Astrocyte (in vitro differentiated cells and primary cell): ENCODE measurements around the gene TTBK1. TPM values are rescaled to one million over a fixed set of nuclear protein-coding genes. Genes with fewer than 3 reads are reported as not detected.
A peak's percentile ranks its signal among the peaks of the same experiment; 100 is the strongest.
"Not testable (repeated sequence)": the region's sequence is repeated elsewhere in the genome, so short reads cannot be mapped to it uniquely, and the experiment has no call there.

Experiments
- DNase-seq: peaks from one replicate; pipeline ENCODE4 v3.0.0-alpha.2; 2010; ENCODE audit warnings: low read depth
- FAIRE-seq: peaks from 2 replicates; lab custom pipeline; 2011; peaks lifted over from hg19 to GRCh38; lab: Jason Lieb, UNC
- H2AFZ ChIP-seq: 2 replicates; pipeline ENCODE4 v1.6.0; 2012; ENCODE audit warnings: low read depth, low read length, inconsistent platforms
- H3K27ac ChIP-seq: 2 replicates; pipeline ENCODE4 v1.5.1; 2011; ENCODE audit warnings: low read depth, low read length, inconsistent platforms
- H3K27me3 ChIP-seq: 2 replicates; pipeline ENCODE4 v1.6.0; 2011; ENCODE audit warnings: low read length, inconsistent platforms; ENCODE audit not compliant: insufficient read depth
- H3K36me3 ChIP-seq: 2 replicates; pipeline ENCODE4 v1.5.1; 2011; ENCODE audit warnings: low read length, inconsistent platforms; ENCODE audit not compliant: insufficient read depth
- H3K4me1 ChIP-seq: 2 replicates; pipeline ENCODE4 v1.5.1; 2011; ENCODE audit warnings: low read length, inconsistent platforms; ENCODE audit not compliant: insufficient read depth
- H3K4me2 ChIP-seq: 2 replicates; pipeline ENCODE4 v1.6.0; 2012; ENCODE audit warnings: low read length, inconsistent platforms
- H3K4me3 ChIP-seq: 2 replicates; pipeline ENCODE4 v1.5.1; 2011; ENCODE audit warnings: low read depth, mild to moderate bottlenecking, low read length, inconsistent platforms; ENCODE audit not compliant: insufficient read depth
- H3K79me2 ChIP-seq: 2 replicates; pipeline ENCODE4 v1.6.0; 2012; ENCODE audit warnings: mild to moderate bottlenecking, low read length, inconsistent platforms; ENCODE audit not compliant: insufficient read depth
- H3K9ac ChIP-seq: 2 replicates; pipeline ENCODE4 v1.6.0; 2012; ENCODE audit warnings: mild to moderate bottlenecking, low read length, inconsistent platforms
- H3K9me3 ChIP-seq: 2 replicates; pipeline ENCODE4 v1.5.1; 2012; ENCODE audit warnings: low read depth, mild to moderate bottlenecking, low read length, inconsistent platforms; ENCODE audit not compliant: insufficient read depth
- H4K20me1 ChIP-seq: 2 replicates; pipeline ENCODE4 v1.6.0; 2012; ENCODE audit warnings: low read length, inconsistent platforms; ENCODE audit not compliant: insufficient read depth
- H3K27ac Mint-ChIP-seq: one replicate; pipeline ENCODE4 v1.8.0; 2021; ENCODE audit warnings: mild to moderate bottlenecking, mixed read lengths; ENCODE audit not compliant: unreplicated experiment
- H3K27me3 Mint-ChIP-seq: one replicate; pipeline ENCODE4 v1.8.0; 2021; ENCODE audit warnings: low read depth, mixed read lengths; ENCODE audit not compliant: unreplicated experiment
- H3K36me3 Mint-ChIP-seq: one replicate; pipeline ENCODE4 v1.8.0; 2021; ENCODE audit warnings: low read depth, mixed read lengths; ENCODE audit not compliant: unreplicated experiment
- H3K4me1 Mint-ChIP-seq: one replicate; pipeline ENCODE4 v1.8.0; 2021; ENCODE audit warnings: low read depth, mixed read lengths; ENCODE audit not compliant: unreplicated experiment
- H3K4me3 Mint-ChIP-seq: one replicate; pipeline ENCODE4 v1.8.0; 2021; ENCODE audit warnings: mild to moderate bottlenecking, moderate library complexity, mixed read lengths; ENCODE audit not compliant: unreplicated experiment
- H3K9me3 Mint-ChIP-seq: one replicate; pipeline ENCODE4 v1.8.0; 2021; ENCODE audit warnings: mild to moderate bottlenecking, mixed read lengths; ENCODE audit not compliant: unreplicated experiment
- CTCF ChIP-seq: IDR thresholded peaks from 2 replicates; pipeline ENCODE4 v1.5.1; 2011; ENCODE audit warnings: low read depth, mild to moderate bottlenecking, inconsistent platforms, low read length, moderate library complexity; ENCODE audit not compliant: insufficient read depth
- EZH2 ChIP-seq: IDR thresholded peaks from 2 replicates; pipeline ENCODE4 v1.6.1; 2012; ENCODE audit warnings: mild to moderate bottlenecking, low read length, inconsistent platforms; ENCODE audit not compliant: insufficient read depth
- total RNA-seq: library from RNA; stranded (reverse); gene quantifications from 2 replicates; pipeline ENCODE4 v1.2.1, GENCODE V29; 2021

TTBK1 gene
- total RNA-seq, 1 donor from 2014 or later: 0.14 TPM

GRCh38 chr6:43302126-43302525, 58.8 kb downstream of the TTBK1 start:
- Histone ChIP-seq H3K27me3 (peaks cover 9% of the 10 kb centered on the region), H3K9me3 (no peaks in the 10 kb centered on the region)

GRCh38 chr6:43303006-43303405, 59.7 kb downstream of the TTBK1 start:
- H3K4me3 Mint-ChIP-seq, FAIRE-seq: not testable (repeated sequence)

More at GRCh38 chr6:43302126-43302525, 58.8 kb downstream of the TTBK1 start:
- no peak overlapping the region for H3K27ac ChIP-seq
- no peak overlapping the region for H3K4me3 ChIP-seq
- Mint-ChIP-seq H3K27ac (no peak overlapping the region), H3K4me1 (no peaks in the 10 kb centered on the region), H3K9me3 (no peaks in the 10 kb centered on the region), H3K27me3 (peaks cover 63% of the 10 kb centered on the region), H3K4me3 (no peak overlapping the region), H3K36me3 (peaks cover 3% of the 10 kb centered on the region)
- FAIRE-seq (no peak), DNase-seq (no peak)
- H3K36me3 ChIP-seq: no peaks in the 10 kb centered on the region
- no peaks in the 10 kb centered on the region for H3K4me1 ChIP-seq
- no peaks in the 10 kb centered on the region for H4K20me1 ChIP-seq
- TF ChIP-seq EZH2 (no peak), CTCF (no peak)
- no peak overlapping the region for H2AFZ ChIP-seq
- H3K9ac ChIP-seq: no peak overlapping the region
- no peak overlapping the region for H3K4me2 ChIP-seq
- no peaks in the 10 kb centered on the region for H3K79me2 ChIP-seq

GRCh38 chr6:43303751-43304331, 60.6 kb downstream of the TTBK1 start:
- no peaks in the 10 kb centered on the region for H3K9me3 Mint-ChIP-seq
- Histone ChIP-seq H3K36me3 (no peaks in the 10 kb centered on the region), H3K27ac (no peak overlapping the region), H3K4me1 (no peaks in the 10 kb centered on the region), H3K4me3 (no peak overlapping the region), H3K27me3 (peaks cover 10% of the 10 kb centered on the region), H3K9me3 (no peaks in the 10 kb centered on the region), H3K79me2 (no peaks in the 10 kb centered on the region), H3K9ac (no peak overlapping the region), H3K4me2 (no peak overlapping the region), H4K20me1 (no peaks in the 10 kb centered on the region), H2AFZ (no peak overlapping the region)
- H3K4me3 Mint-ChIP-seq: no peak overlapping the region
- peaks cover 3% of the 10 kb centered on the region for H3K36me3 Mint-ChIP-seq
- H3K27me3 Mint-ChIP-seq: peaks cover 66% of the 10 kb centered on the region
- H3K27ac Mint-ChIP-seq: no peak overlapping the region
- no peak for FAIRE-seq
- DNase-seq: no peak
- H3K4me1 Mint-ChIP-seq: no peaks in the 10 kb centered on the region
- TF ChIP-seq CTCF (no peak), EZH2 (no peak)

More at GRCh38 chr6:43303006-43303405, 59.7 kb downstream of the TTBK1 start:
- not testable (repeated sequence) for H3K79me2 ChIP-seq, H3K4me1 ChIP-seq, H2AFZ ChIP-seq, H3K4me2 ChIP-seq, H3K9ac ChIP-seq, H3K9me3 ChIP-seq, H3K9me3 Mint-ChIP-seq, H3K4me1 Mint-ChIP-seq, H3K4me3 ChIP-seq, H3K27ac ChIP-seq, H3K36me3 ChIP-seq, H3K36me3 Mint-ChIP-seq, H4K20me1 ChIP-seq, DNase-seq
- peak overlapping the region; percentile 18 for H3K27ac Mint-ChIP-seq
- H3K27me3 ChIP-seq: peaks cover 10% of the 10 kb centered on the region
- H3K27me3 Mint-ChIP-seq: peaks cover 66% of the 10 kb centered on the region
